ENCODE data around the gene PGLYRP4.
A peak's percentile ranks its signal among the peaks of the same experiment; 100 is the strongest.
"Not testable (repeated sequence)": the region's sequence is repeated elsewhere in the genome, so short reads cannot be mapped to it uniquely, and the experiment has no call there.

PGLYRP4 gene

DNA sequence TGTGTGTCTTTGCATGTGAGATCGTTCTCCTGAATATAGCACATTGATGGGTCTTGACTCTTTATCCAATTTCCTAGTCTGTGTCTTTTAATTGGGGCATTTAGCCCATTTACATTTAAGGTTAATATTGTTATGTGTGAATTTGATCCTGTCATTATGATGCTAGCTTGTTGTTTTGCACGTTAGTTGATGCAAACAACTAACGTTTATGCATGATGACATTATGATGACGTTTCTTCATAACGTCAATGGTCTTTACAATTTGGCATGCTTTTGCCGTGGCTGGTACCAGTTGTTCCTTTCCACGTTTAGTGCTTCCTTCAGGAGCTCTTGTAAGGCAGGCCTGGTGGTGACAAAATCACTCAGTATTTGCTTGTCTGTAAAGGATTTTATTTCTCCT lies 30.5 kb downstream of the PGLYRP4 start:
- H3K36me3 Mint-ChIP-seq (ENCODE audit: low read depth); H3K27ac Mint-ChIP-seq; intact Hi-C loops (cut with micrococcal nuclease); H3K4me1 Mint-ChIP-seq (ENCODE audit: low read depth); H3K4me3 Mint-ChIP-seq; H3K9me3 Mint-ChIP-seq: not testable (repeated sequence)
- H3K27me3 Mint-ChIP-seq = peaks cover 22% of the 10 kb centered on the region

- H3K27me3 Mint-ChIP-seq = peaks cover 23% of the 10 kb centered on the region
- intact Hi-C loops (cut with micrococcal nuclease); H3K36me3 Mint-ChIP-seq (ENCODE audit: low read depth); H3K9me3 Mint-ChIP-seq; H3K27ac Mint-ChIP-seq; H3K4me3 Mint-ChIP-seq; H3K4me1 Mint-ChIP-seq (ENCODE audit: low read depth): not testable (repeated sequence)
Measured at GRCh38 chr1:153316013-153316412, 32.6 kb downstream of the PGLYRP4 start.

DNA sequence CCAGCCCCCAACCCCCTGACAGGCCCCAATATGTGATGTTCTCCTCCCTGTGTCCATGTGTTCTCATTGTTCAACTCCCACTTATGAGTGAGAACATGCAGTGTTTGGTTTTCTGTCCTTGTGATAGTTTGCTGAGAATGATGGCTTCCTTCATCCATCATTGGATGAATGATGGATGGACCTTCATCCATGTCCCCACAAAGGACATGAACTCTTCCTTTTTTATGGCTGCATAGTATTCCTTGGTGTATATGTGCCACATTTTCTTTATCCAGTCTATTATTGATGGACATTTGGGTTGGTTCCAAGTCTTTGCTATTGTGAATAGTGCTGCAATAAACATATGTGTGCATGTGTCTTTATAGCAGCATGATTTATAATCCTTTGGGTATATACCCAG lies 34.3 kb downstream of the PGLYRP4 start:
- H3K27ac Mint-ChIP-seq; H3K9me3 Mint-ChIP-seq; H3K4me1 Mint-ChIP-seq (ENCODE audit: low read depth); H3K4me3 Mint-ChIP-seq; H3K36me3 Mint-ChIP-seq (ENCODE audit: low read depth); intact Hi-C loops (cut with micrococcal nuclease): not testable (repeated sequence)
- H3K27me3 Mint-ChIP-seq = peaks cover 19% of the 10 kb centered on the region

- Mint-ChIP-seq H3K27me3 (peaks cover 14% of the 10 kb centered on the region), H3K4me3 (no peak overlapping the region), H3K9me3 (no peaks in the 10 kb centered on the region), H3K4me1 (ENCODE audit: low read depth) (no peaks in the 10 kb centered on the region), H3K27ac (no peak overlapping the region), H3K36me3 (ENCODE audit: low read depth) (no peaks in the 10 kb centered on the region)
- intact Hi-C loops (cut with micrococcal nuclease) = no loop called here
Measured at GRCh38 chr1:153313288-153313687, 35.4 kb downstream of the PGLYRP4 start.

DNA sequence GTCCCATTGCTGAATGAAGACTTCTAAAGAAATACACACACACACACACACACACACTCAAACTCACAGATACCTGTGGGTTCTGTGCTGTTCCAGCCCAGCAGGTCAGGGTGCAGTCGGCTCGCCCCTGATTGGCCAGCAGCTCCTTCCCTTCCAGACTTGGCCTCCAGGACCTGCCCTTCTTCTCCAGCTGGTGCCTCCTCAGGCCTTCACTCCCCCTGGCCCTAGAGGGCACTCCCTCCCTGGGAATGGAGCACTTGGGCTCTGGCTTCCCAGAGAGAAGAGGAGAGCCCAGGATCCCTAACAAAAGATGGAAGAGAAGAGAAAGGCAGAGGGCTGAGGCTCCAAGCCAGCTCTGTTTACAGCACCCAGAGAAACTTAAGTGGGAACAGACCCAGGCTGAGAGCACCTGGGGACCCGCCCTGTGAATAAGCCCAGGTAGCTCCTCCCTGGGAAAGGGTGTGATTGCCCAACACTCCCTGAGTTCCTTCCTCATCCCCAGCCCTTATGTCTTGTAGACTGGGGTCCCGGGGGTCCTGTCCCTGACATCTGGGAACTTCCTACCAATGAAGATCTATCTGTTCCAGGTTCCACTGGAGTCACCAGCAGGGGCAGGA lies 36.0 kb downstream of the PGLYRP4 start, which contains the start of gene PGLYRP3:
PGLYRP3 (minus strand) TSS at position 383 of the 617 bp plus-strand sequence. CDS start 2,287 bp downstream, outside the sequence.
- intact Hi-C loops (cut with micrococcal nuclease) = no loop called here
- H3K36me3 Mint-ChIP-seq (ENCODE audit: low read depth) = no peaks in the 10 kb centered on the region
- H3K27me3 Mint-ChIP-seq = peaks cover 11% of the 10 kb centered on the region
- H3K4me3 Mint-ChIP-seq = no peak within 1 kb of the TSS
- no peak within 1 kb of the TSS for H3K27ac Mint-ChIP-seq
- H3K9me3 Mint-ChIP-seq = no peaks in the 10 kb centered on the region
- peaks cover under 1% of the 10 kb centered on the region for H3K4me1 Mint-ChIP-seq (ENCODE audit: low read depth)

- intact Hi-C loops (cut with micrococcal nuclease) = no loop called here
- Mint-ChIP-seq H3K27me3 (peaks cover 13% of the 10 kb centered on the region), H3K4me1 (ENCODE audit: low read depth) (peaks cover 15% of the 10 kb centered on the region), H3K36me3 (ENCODE audit: low read depth) (no peaks in the 10 kb centered on the region), H3K9me3 (no peaks in the 10 kb centered on the region), H3K27ac (no peak overlapping the region), H3K4me3 (no peak overlapping the region)
Measured at GRCh38 chr1:153310526-153310925, 38.1 kb downstream of the PGLYRP4 start.

- Mint-ChIP-seq H3K27ac (no peak overlapping the region), H3K9me3 (no peaks in the 10 kb centered on the region), H3K4me1 (ENCODE audit: low read depth) (peaks cover 15% of the 10 kb centered on the region), H3K27me3 (peaks cover 16% of the 10 kb centered on the region), H3K36me3 (ENCODE audit: low read depth) (no peaks in the 10 kb centered on the region), H3K4me3 (no peak overlapping the region)
- intact Hi-C loops (cut with micrococcal nuclease) = no loop called here
Measured at GRCh38 chr1:153309441-153309840, 39.2 kb downstream of the PGLYRP4 start.

DNA sequence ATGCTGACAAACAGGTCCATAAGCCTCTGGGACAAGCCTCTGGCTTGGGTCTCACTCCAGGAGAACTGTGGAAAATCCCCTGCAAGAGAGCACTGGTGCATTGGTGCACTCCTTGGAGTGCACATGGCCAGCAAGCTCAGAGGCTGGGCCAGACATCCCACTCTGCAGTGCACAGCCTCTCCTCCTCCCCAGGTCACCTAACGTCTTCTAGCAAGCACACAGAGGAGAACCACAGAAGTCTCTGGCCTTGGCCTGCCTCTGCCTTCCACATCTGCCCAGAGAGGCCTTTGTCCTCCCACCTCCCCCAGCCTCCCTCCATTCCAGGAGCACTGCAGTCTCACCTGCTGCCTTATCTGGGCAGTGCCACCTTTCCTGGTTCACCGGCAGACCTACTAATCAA lies 40.1 kb downstream of the PGLYRP4 start:
- Mint-ChIP-seq H3K27me3 (peaks cover 19% of the 10 kb centered on the region), H3K4me3 (no peak overlapping the region), H3K9me3 (no peaks in the 10 kb centered on the region), H3K4me1 (ENCODE audit: low read depth) (peaks cover 15% of the 10 kb centered on the region), H3K27ac (no peak overlapping the region), H3K36me3 (ENCODE audit: low read depth) (no peaks in the 10 kb centered on the region)
- intact Hi-C loops (cut with micrococcal nuclease) = no loop called here

- peaks cover 15% of the 10 kb centered on the region for H3K27me3 Mint-ChIP-seq
- peaks cover 15% of the 10 kb centered on the region for H3K4me1 Mint-ChIP-seq (ENCODE audit: low read depth)
- H3K36me3 Mint-ChIP-seq (ENCODE audit: low read depth) = no peaks in the 10 kb centered on the region
- no peaks in the 10 kb centered on the region for H3K9me3 Mint-ChIP-seq
- H3K4me3 Mint-ChIP-seq = no peak overlapping the region
- intact Hi-C loops (cut with micrococcal nuclease) = no loop called here
- H3K27ac Mint-ChIP-seq = peak overlapping the region; percentile 31
Measured at GRCh38 chr1:153307221-153307600, 41.4 kb downstream of the PGLYRP4 start.

GRCh38 chr1:153306303-153307220 lies 42.1 kb downstream of the PGLYRP4 start:
- Mint-ChIP-seq H3K27ac (peak overlapping the region; percentile 31), H3K4me1 (ENCODE audit: low read depth) (peaks cover 15% of the 10 kb centered on the region), H3K4me3 (no peak overlapping the region)

GRCh38 chr1:153305682-153306081 lies 43.0 kb downstream of the PGLYRP4 start:
- no peaks in the 10 kb centered on the region for H3K9me3 Mint-ChIP-seq
- intact Hi-C loops (cut with micrococcal nuclease) = no loop called here
- H3K27ac Mint-ChIP-seq = no peak overlapping the region
- H3K27me3 Mint-ChIP-seq = peaks cover 15% of the 10 kb centered on the region
- H3K4me3 Mint-ChIP-seq = no peak overlapping the region
- no peaks in the 10 kb centered on the region for H3K36me3 Mint-ChIP-seq (ENCODE audit: low read depth)
- peaks cover 15% of the 10 kb centered on the region for H3K4me1 Mint-ChIP-seq (ENCODE audit: low read depth)

More at GRCh38 chr1:153306303-153307220, 42.1 kb downstream of the PGLYRP4 start:
- Mint-ChIP-seq H3K36me3 (ENCODE audit: low read depth) (no peaks in the 10 kb centered on the region), H3K9me3 (no peaks in the 10 kb centered on the region), H3K27me3 (peaks cover 15% of the 10 kb centered on the region)
- intact Hi-C loops (cut with micrococcal nuclease) = no loop called here

DNA sequence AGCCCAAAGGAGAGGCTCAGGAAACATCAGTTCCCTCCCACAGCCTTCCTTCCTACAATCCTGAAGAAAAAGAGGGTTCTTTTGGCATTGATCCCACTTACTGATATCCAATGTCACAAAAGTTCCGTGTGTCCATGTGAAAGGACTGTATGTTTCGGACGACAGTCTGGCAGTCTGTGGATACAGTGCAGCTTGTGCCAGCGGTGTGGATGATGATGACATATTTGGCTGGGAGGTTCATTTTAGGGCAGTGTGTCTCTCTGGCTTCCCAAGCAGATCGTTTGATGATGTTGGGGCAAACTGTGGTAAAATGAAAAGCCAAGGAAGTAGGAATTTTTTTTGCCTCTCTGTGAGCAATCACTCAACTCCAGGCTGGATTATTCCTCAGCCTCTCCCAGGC lies 46.3 kb downstream of the PGLYRP4 start:
- Mint-ChIP-seq H3K27ac (no peak overlapping the region), H3K36me3 (ENCODE audit: low read depth) (no peaks in the 10 kb centered on the region), H3K4me1 (ENCODE audit: low read depth) (peaks cover 11% of the 10 kb centered on the region), H3K9me3 (no peaks in the 10 kb centered on the region), H3K4me3 (no peak overlapping the region), H3K27me3 (peaks cover 13% of the 10 kb centered on the region)
- intact Hi-C loops (cut with micrococcal nuclease) = no loop called here

DNA sequence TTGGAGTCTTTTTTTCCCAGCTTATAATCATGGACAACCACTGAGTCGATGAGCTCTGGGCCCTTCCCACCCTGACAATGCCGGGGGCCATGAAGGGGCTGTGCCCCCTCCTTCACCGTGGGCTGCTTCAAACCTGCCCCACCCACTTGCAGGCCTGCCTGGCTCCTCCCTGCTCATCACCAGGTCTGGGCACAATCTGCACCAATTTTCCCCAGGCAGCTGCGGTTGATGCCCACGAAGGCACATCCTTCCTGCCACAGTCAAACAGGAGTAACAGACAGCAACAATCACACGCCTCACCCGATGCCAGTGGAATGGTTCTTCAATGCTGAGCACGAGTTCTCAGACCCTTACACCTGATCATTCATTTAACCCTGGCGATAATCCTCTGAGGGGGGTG lies 54.8 kb downstream of the PGLYRP4 start:
- intact Hi-C loops (cut with micrococcal nuclease) = no loop called here
- H3K4me3 Mint-ChIP-seq = no peak overlapping the region
- peaks cover 29% of the 10 kb centered on the region for H3K27me3 Mint-ChIP-seq
- no peaks in the 10 kb centered on the region for H3K9me3 Mint-ChIP-seq
- H3K36me3 Mint-ChIP-seq (ENCODE audit: low read depth) = no peaks in the 10 kb centered on the region
- no peak overlapping the region for H3K27ac Mint-ChIP-seq
- H3K4me1 Mint-ChIP-seq (ENCODE audit: low read depth) = peaks cover 14% of the 10 kb centered on the region

GRCh38 chr1:153293480-153293775 lies 55.2 kb downstream of the PGLYRP4 start:
- no peak overlapping the region for H3K27ac Mint-ChIP-seq
- no peak overlapping the region for H3K4me3 Mint-ChIP-seq
- H3K36me3 Mint-ChIP-seq (ENCODE audit: low read depth) = no peaks in the 10 kb centered on the region
- peaks cover 14% of the 10 kb centered on the region for H3K4me1 Mint-ChIP-seq (ENCODE audit: low read depth)
- H3K9me3 Mint-ChIP-seq = no peaks in the 10 kb centered on the region
- H3K27me3 Mint-ChIP-seq = peaks cover 29% of the 10 kb centered on the region
- intact Hi-C loops (cut with micrococcal nuclease) = no loop called here

Data from dendritic cell treated with granulocyte-macrophage colony-stimulating factor and Interleukin-4, amounts not matched to agents 40 ng/mL and 50 ng/mL, for 4 days (primary cell).